B cell (primary cell): ENCODE measurements around the gene MTSS2. TPM values are rescaled to one million over a fixed set of nuclear protein-coding genes. Genes with fewer than 3 reads are reported as not detected.

ENCODE experiments used
- ATAC-seq: fragments of 200-7000 bp; cut with Tn5 transposase; one replicate; pipeline ENCODE4 v1.10.0; 2021; ENCODE audit warnings: low read depth, mild to moderate bottlenecking, moderate number of reproducible peaks, moderate library complexity
- CTCF ChIA-PET: fragments of 350-600 bp; sonication (Branson Sonifier 250); formaldehyde crosslinking; loops from one replicate; lab custom pipeline; 2021; ENCODE audit warnings: antibody characterized with exemption, inconsistent platforms; lab: Charles Lee
- POLR2A ChIA-PET: fragments of 350-600 bp; sonication (Branson Sonifier 250); formaldehyde crosslinking; loops from one replicate; lab custom pipeline; 2021; ENCODE audit warnings: antibody characterized with exemption; lab: Charles Lee
- DNase-seq: peaks from one replicate; pipeline ENCODE4 v3.0.0; 2013
- H2AFZ ChIP-seq: 2 replicates; pipeline ENCODE4 v1.6.1; 2012; ENCODE audit warnings: mild to moderate bottlenecking, low read depth, low read length; ENCODE audit not compliant: insufficient read depth, poor library complexity, severe bottlenecking
- H3K27ac ChIP-seq, 2 donors: 1 replicate in 1 of 2; 2 replicates in 1 of 2; pipeline ENCODE4 v1.5.1; 2012 to 2013; ENCODE audit warnings: low read length in 2 of 2, mild to moderate bottlenecking in 2 of 2, moderate library complexity in 1 of 2
- H3K27me3 ChIP-seq, 4 experiments: fragments of 200-600 bp in 1 of 4; sonication (generic) in 1 of 4; replicated peaks in 1 of 4; 1 replicate in 2 of 4; 2 replicates in 2 of 4; pipeline versions ENCODE4 v1.6.1 to v1.7.0; 2013 to 2016; ENCODE audit warnings: low read length in 3 of 4, mild to moderate bottlenecking in 2 of 4, mixed read lengths in 1 of 4, moderate library complexity in 1 of 4; ENCODE audit not compliant: insufficient read depth in 4 of 4, control insufficient read depth in 3 of 4; ENCODE audit errors: control extremely low read depth in 1 of 4
- H3K36me3 ChIP-seq, 2 experiments: replicated peaks in 1 of 2; 1 replicate in 1 of 2; 2 replicates in 1 of 2; pipeline versions ENCODE4 v1.6.1 to v1.7.1; 2013; ENCODE audit warnings: low read length in 1 of 2; ENCODE audit not compliant: insufficient read depth in 2 of 2, control insufficient read depth in 1 of 2; ENCODE audit errors: control extremely low read depth in 1 of 2, extremely low read depth in 1 of 2
- H3K4me1 ChIP-seq, 2 donors: fragments of 200-600 bp in 1 of 2; sonication (generic) in 1 of 2; 1 replicate in 1 of 2; 2 replicates in 1 of 2; pipeline versions ENCODE4 v1.5.1 to v1.6.1; 2013 to 2017; ENCODE audit warnings: low read length in 2 of 2; ENCODE audit not compliant: control insufficient read depth in 2 of 2, insufficient read depth in 2 of 2
- H3K4me2 ChIP-seq: replicated peaks from 2 replicates; pipeline ENCODE3; 2012; ENCODE audit warnings: mild to moderate bottlenecking, low read depth, low read length; ENCODE audit not compliant: poor library complexity, severe bottlenecking
- H3K4me3 ChIP-seq, 5 experiments: fragments of 200-600 bp in 1 of 5; sonication (generic) in 1 of 5; 1 replicate in 3 of 5; 2 replicates in 2 of 5; pipeline versions ENCODE4 v1.5.1 to v1.7.0; 2011 to 2016; ENCODE audit warnings: low read length in 4 of 5, mild to moderate bottlenecking in 4 of 5, low read depth in 2 of 5, control low read depth in 1 of 5, moderate library complexity in 1 of 5; ENCODE audit not compliant: insufficient read depth in 1 of 5; ENCODE audit errors: control extremely low read depth in 1 of 5, extremely low read depth in 1 of 5
- H3K79me2 ChIP-seq: fragments of 200-600 bp; sonication (generic); one replicate; pipeline ENCODE4 v1.6.0; 2016; ENCODE audit warnings: low read length; ENCODE audit not compliant: control insufficient read depth, insufficient read depth
- H3K9ac ChIP-seq: fragments of 200-600 bp; sonication (generic); 2 replicates; pipeline ENCODE4 v1.6.1; 2017; ENCODE audit warnings: mild to moderate bottlenecking, low read length, moderate library complexity
- H3K9me3 ChIP-seq, 3 donors: one replicate each; pipeline versions ENCODE4 v1.6.1 to v1.7.1; 2013; ENCODE audit warnings: low read length in 2 of 3; ENCODE audit not compliant: control insufficient read depth in 2 of 3, insufficient read depth in 1 of 3; ENCODE audit errors: control extremely low read depth in 1 of 3
- H4K20me1 ChIP-seq: 2 replicates; pipeline ENCODE4 v1.6.0; 2012; ENCODE audit warnings: mild to moderate bottlenecking, low read length; ENCODE audit not compliant: insufficient read depth, control insufficient read depth, poor library complexity, severe bottlenecking
- H3K27ac Mint-ChIP-seq: one replicate; pipeline ENCODE4 v1.8.0; 2021; ENCODE audit warnings: mixed read lengths
- H3K27me3 Mint-ChIP-seq: one replicate; pipeline ENCODE4 v1.8.0; 2021; ENCODE audit warnings: mixed read lengths
- H3K4me1 Mint-ChIP-seq: one replicate; pipeline ENCODE4 v1.8.0; 2021; ENCODE audit warnings: mixed read lengths
- H3K4me3 Mint-ChIP-seq: one replicate; pipeline ENCODE4 v1.8.0; 2021; ENCODE audit warnings: mixed read lengths
- H3K9me3 Mint-ChIP-seq: one replicate; pipeline ENCODE4 v1.8.0; 2022; ENCODE audit warnings: mixed read lengths; ENCODE audit not compliant: insufficient read depth
- EZH2 ChIP-seq: IDR thresholded peaks from 2 replicates; pipeline ENCODE4 v1.6.1; 2012; ENCODE audit warnings: borderline replicate concordance, low read depth, mild to moderate bottlenecking, moderate library complexity, low read length; ENCODE audit not compliant: insufficient read depth, poor library complexity, severe bottlenecking
- WGBS: methylation state at CpG from one replicate; pipeline ENCODE4 v1.1.5; 2013; ENCODE audit warnings: missing lambda C conversion rate; ENCODE audit not compliant: insufficient coverage; 5-methylcytosine and 5-hydroxymethylcytosine counted together
- intact Hi-C: fragments of 100-400 bp; cut with micrococcal nuclease; formaldehyde crosslinking; loops from one replicate; pipeline ENCODE4 v1.10.0; 2022
- polyA plus RNA-seq: library from polyadenylated mRNA; depleted of rRNA; stranded (reverse); fragments of >200 nt; gene quantifications from 2 replicates; pipeline ENCODE4 v1.2.3, GENCODE V29; 2012
- total RNA-seq, 2 donors: library from RNA; stranded (reverse); fragments of 120-200 nt in 1 of 2; gene quantifications; 1 replicate in 1 of 2; 2 replicates in 1 of 2; pipeline versions ENCODE4 v1.2.3 to v1.2.4, GENCODE V29; 2013 to 2022
- TF ChIP-seq, protein P1 (sequence below): fragments of 200-600 bp; IDR thresholded peaks from one replicate; pipeline ENCODE4 v1.8.0; 2022; ENCODE audit warnings: antibody characterized with exemption, mild to moderate bottlenecking

The MTSS2 gene
- total and polyA plus RNA-seq, 2 donors (not counting 1 experiment from before 2014, with no cell fraction given) = 1.6 to 2.6 TPM

DNA sequence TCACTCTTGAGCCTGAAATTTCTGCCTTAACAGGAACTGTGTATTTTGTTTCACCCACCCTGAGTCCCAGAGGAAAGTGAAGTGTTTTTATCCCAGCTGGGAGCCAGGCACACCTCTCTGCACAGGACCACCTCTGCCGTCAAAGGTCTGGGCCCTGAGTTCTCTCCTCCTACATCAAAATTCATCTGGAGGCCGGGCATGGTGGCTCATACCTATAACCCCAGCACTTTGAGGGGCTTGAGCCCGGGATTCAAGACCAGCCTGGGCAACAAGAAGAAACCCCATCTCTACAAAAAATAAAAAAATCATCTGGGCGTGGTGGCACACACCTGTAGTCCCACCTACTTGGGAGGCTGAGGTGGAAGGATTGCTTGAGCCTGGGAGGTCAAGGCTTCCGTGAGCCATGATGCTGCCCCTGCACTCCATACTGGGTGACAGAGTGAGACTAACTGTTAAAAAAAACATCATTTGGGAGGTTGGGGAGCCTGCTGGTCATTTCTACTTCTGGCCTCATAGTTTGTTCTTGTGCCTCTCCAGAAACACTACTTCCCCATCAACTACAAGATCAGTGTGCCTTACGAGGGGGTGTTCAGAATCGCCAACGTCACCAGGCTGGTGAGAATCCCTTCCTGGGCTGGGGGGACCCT is 29.7 kb downstream of the MTSS2 start:
- no peak overlapping the region for H3K27ac Mint-ChIP-seq
- H3K4me1 ChIP-seq = peaks cover 2 to 5% of the 10 kb centered on the region in 2 donors
- H3K4me2 ChIP-seq = no peak overlapping the region
- H3K27me3 Mint-ChIP-seq = peaks cover 3% of the 10 kb centered on the region
- ChIA-PET CTCF (interaction anchor here (2.5 kb wide), 1 partner anchor 325 kb away, joined by 12 read pairs; no protein-coding TSS in a partner anchor), POLR2A (no interaction called here)
- no peak overlapping the region for H3K27ac ChIP-seq
- intact Hi-C loops = loop anchor here (10.0 kb wide), 1 partner anchor 491 kb away; no protein-coding TSS in a partner anchor
- no peaks in the 10 kb centered on the region for H4K20me1 ChIP-seq
- ATAC-seq = no peak
- no peak overlapping the region for H3K4me3 ChIP-seq
- H2AFZ ChIP-seq = no peak overlapping the region
- no peaks in the 10 kb centered on the region for H3K79me2 ChIP-seq
- no peak overlapping the region for H3K4me3 Mint-ChIP-seq
- H3K36me3 ChIP-seq = no peaks in the 10 kb centered on the region
- no peaks in the 10 kb centered on the region for H3K9me3 Mint-ChIP-seq
- H3K9ac ChIP-seq = no peak overlapping the region
- H3K9me3 ChIP-seq = no peaks in the 10 kb centered on the region
- no peak for DNase-seq
- TF ChIP-seq, protein P1, sequence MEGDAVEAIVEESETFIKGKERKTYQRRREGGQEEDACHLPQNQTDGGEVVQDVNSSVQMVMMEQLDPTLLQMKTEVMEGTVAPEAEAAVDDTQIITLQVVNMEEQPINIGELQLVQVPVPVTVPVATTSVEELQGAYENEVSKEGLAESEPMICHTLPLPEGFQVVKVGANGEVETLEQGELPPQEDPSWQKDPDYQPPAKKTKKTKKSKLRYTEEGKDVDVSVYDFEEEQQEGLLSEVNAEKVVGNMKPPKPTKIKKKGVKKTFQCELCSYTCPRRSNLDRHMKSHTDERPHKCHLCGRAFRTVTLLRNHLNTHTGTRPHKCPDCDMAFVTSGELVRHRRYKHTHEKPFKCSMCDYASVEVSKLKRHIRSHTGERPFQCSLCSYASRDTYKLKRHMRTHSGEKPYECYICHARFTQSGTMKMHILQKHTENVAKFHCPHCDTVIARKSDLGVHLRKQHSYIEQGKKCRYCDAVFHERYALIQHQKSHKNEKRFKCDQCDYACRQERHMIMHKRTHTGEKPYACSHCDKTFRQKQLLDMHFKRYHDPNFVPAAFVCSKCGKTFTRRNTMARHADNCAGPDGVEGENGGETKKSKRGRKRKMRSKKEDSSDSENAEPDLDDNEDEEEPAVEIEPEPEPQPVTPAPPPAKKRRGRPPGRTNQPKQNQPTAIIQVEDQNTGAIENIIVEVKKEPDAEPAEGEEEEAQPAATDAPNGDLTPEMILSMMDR = no peak
- no peak for TF ChIP-seq EZH2
- no peaks in the 10 kb centered on the region for H3K27me3 ChIP-seq
- WGBS = 75% methylated on average over 5 of the region's 8 CpGs
- H3K4me1 Mint-ChIP-seq = peaks cover 4% of the 10 kb centered on the region
